PC-3 (cell line): Measurements from ENCODE around the gene JAKMIP2. TPM values are rescaled to one million over a fixed set of nuclear protein-coding genes. Genes with fewer than 3 reads are reported as not detected.
"Not testable (repeated sequence)": the region's sequence is repeated elsewhere in the genome, so short reads cannot be mapped to it uniquely, and the experiment has no call there.

Experiments
- ATAC-seq: fragments of 200-7000 bp; cut with Tn5 transposase; 2 replicates; pipeline ENCODE4 v1.9.1; 2020; ENCODE audit warnings: mild to moderate bottlenecking, moderate library complexity
- BruUV-seq: library from RNA; stranded (reverse); fragments of 400-500 nt; replicated peaks from 2 replicates; lab custom pipeline; 2021; lab: Mats Ljungman, UMichigan
- CTCF ChIA-PET: fragments of 300-600 bp; sonication (Branson Sonifier 250); formaldehyde crosslinking; loops from one replicate; lab custom pipeline; 2022; ENCODE audit warnings: antibody characterized with exemption; lab: Charles Lee
- POLR2A ChIA-PET: fragments of 300-600 bp; sonication (Branson Sonifier 250); formaldehyde crosslinking; loops from one replicate; lab custom pipeline; 2022; ENCODE audit warnings: antibody characterized with exemption; ENCODE audit not compliant: unreplicated experiment; lab: Charles Lee
- DNase-seq: peaks from one replicate; pipeline ENCODE4 v3.0.0-alpha.2; 2015
- H2AFZ ChIP-seq: fragments of 300-600 bp; sonication (generic); 2 replicates; pipeline ENCODE4 v1.6.0; 2016; ENCODE audit warnings: antibody characterized with exemption, low read length
- H3F3A ChIP-seq: fragments of 300-600 bp; sonication (generic); one replicate; pipeline ENCODE4 v1.6.0; 2017; ENCODE audit warnings: antibody characterized with exemption, low read length, control low read depth, mild to moderate bottlenecking; ENCODE audit not compliant: unreplicated experiment
- H3K27ac ChIP-seq: fragments of 300-600 bp; sonication (generic); 2 replicates; pipeline ENCODE4 v1.5.1; 2016; ENCODE audit warnings: mild to moderate bottlenecking, low read length
- H3K27me3 ChIP-seq: fragments of 300-600 bp; sonication (generic); 2 replicates; pipeline ENCODE4 v1.6.1; 2016; ENCODE audit warnings: low read length, mixed read lengths
- H3K36me3 ChIP-seq: fragments of 300-600 bp; sonication (generic); 2 replicates; pipeline ENCODE4 v1.6.1; 2016; ENCODE audit warnings: low read depth, mixed run types, low read length, mixed read lengths
- H3K4me1 ChIP-seq: fragments of 300-600 bp; sonication (generic); 2 replicates; pipeline ENCODE4 v1.5.1; 2016; ENCODE audit warnings: low read length; ENCODE audit not compliant: insufficient read depth
- H3K4me2 ChIP-seq: fragments of 300-600 bp; sonication (generic); 2 replicates; pipeline ENCODE4 v1.6.0; 2016; ENCODE audit warnings: low read length
- H3K4me3 ChIP-seq: fragments of 300-600 bp; sonication (generic); 2 replicates; pipeline ENCODE4 v1.5.1; 2016; ENCODE audit warnings: mild to moderate bottlenecking, low read length, mixed read lengths
- H3K79me2 ChIP-seq: fragments of 300-600 bp; sonication (generic); 2 replicates; pipeline ENCODE4 v1.6.1; 2017; ENCODE audit warnings: low read length, mixed read lengths
- H3K9ac ChIP-seq: fragments of 300-600 bp; sonication (generic); 2 replicates; pipeline ENCODE4 v1.6.0; 2016; ENCODE audit warnings: mild to moderate bottlenecking, low read length
- H3K9me2 ChIP-seq: fragments of 300-600 bp; sonication (generic); replicated peaks from 2 replicates; pipeline ENCODE4 v1.6.1; 2016; ENCODE audit warnings: mixed run types, low read length, mixed read lengths
- H3K9me3 ChIP-seq: fragments of 300-600 bp; sonication (generic); 2 replicates; pipeline ENCODE4 v1.6.1; 2016; ENCODE audit warnings: low read length, mixed read lengths
- H4K20me1 ChIP-seq: fragments of 300-600 bp; sonication (generic); 2 replicates; pipeline ENCODE4 v1.6.1; 2016; ENCODE audit warnings: low read length, mixed read lengths
- EZH2 ChIP-seq: fragments of 300-600 bp; sonication (generic); IDR thresholded peaks from one replicate; pipeline ENCODE4 v1.6.1; 2017; ENCODE audit warnings: antibody characterized with exemption, mild to moderate bottlenecking, low read length; ENCODE audit not compliant: unreplicated experiment
- EZH2phosphoT487 ChIP-seq: fragments of 300-600 bp; sonication (generic); IDR thresholded peaks from 2 replicates; pipeline ENCODE4 v1.6.1; 2018; ENCODE audit warnings: mild to moderate bottlenecking, antibody characterized with exemption, low read length, borderline replicate concordance
- intact Hi-C: fragments of 100-400 bp; cut with micrococcal nuclease; formaldehyde crosslinking; loops from 2 replicates; pipeline ENCODE4 v1.9.0; 2023
- total RNA-seq: library from RNA; depleted of rRNA; stranded (reverse); fragments of >200 nt; gene quantifications from 2 replicates; pipeline ENCODE4 v1.2.3, GENCODE V29; 2014
- TF ChIP-seq, protein P1 (sequence below): fragments of 300-600 bp; sonication (generic); conservative IDR thresholded peaks from 2 replicates; pipeline ENCODE4 v1.5.1; 2017; ENCODE audit warnings: antibody characterized with exemption, low read depth, mild to moderate bottlenecking, low read length

Gene JAKMIP2
- total RNA-seq, 1 experiment from 2014 or later: 0.15 TPM

GRCh38 chr5:147830035-147830434 is 47.5 kb upstream of the JAKMIP2 start:
- CTCF ChIA-PET: no interaction called here
- POLR2A ChIA-PET: interaction anchor here (0.6 kb wide), 2 partner anchors 105 to 226 kb away, joined by 3 to 5 read pairs; no protein-coding TSS in a partner anchor
- Histone ChIP-seq H3K9ac (no peak overlapping the region), H3K27me3 (no peaks in the 10 kb centered on the region), H3K9me3 (no peaks in the 10 kb centered on the region), H3K4me1 (peaks cover 8% of the 10 kb centered on the region), H4K20me1 (no peaks in the 10 kb centered on the region), H2AFZ (no peak overlapping the region), H3K4me3 (no peak overlapping the region), H3K4me2 (no peak overlapping the region), H3F3A (no peaks in the 10 kb centered on the region), H3K27ac (no peak overlapping the region), H3K36me3 (no peaks in the 10 kb centered on the region), H3K79me2 (no peaks in the 10 kb centered on the region), H3K9me2 (no peaks in the 10 kb centered on the region)
- intact Hi-C loops: no loop called here
- ATAC-seq (no peak), DNase-seq (no peak)
- BruUV-seq: no TSS peak
- TF ChIP-seq, protein P1, sequence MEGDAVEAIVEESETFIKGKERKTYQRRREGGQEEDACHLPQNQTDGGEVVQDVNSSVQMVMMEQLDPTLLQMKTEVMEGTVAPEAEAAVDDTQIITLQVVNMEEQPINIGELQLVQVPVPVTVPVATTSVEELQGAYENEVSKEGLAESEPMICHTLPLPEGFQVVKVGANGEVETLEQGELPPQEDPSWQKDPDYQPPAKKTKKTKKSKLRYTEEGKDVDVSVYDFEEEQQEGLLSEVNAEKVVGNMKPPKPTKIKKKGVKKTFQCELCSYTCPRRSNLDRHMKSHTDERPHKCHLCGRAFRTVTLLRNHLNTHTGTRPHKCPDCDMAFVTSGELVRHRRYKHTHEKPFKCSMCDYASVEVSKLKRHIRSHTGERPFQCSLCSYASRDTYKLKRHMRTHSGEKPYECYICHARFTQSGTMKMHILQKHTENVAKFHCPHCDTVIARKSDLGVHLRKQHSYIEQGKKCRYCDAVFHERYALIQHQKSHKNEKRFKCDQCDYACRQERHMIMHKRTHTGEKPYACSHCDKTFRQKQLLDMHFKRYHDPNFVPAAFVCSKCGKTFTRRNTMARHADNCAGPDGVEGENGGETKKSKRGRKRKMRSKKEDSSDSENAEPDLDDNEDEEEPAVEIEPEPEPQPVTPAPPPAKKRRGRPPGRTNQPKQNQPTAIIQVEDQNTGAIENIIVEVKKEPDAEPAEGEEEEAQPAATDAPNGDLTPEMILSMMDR: no peak
- TF ChIP-seq EZH2 (no peak), EZH2phosphoT487 (no peak)

DNA sequence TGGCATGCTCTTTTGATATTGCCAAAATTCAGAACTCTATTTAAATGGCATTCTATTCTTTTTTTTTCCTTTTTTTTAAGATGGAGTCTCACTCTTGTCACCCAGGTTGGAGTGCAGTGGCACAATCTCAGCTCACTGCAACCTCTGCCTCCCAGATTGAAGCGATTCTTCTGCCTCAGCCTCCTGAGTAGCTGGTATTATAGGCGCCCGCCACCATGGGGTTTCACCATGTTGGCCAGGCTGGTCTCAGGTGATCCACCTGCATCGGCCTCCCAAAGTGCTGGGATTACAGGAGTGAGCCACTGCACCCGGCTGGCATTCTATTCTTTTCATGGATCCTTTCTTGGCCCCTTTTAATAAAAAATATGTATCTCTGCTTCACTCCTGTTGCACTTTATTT is 44.5 kb upstream of the JAKMIP2 start:
- H3K4me1 ChIP-seq, H3K9me3 ChIP-seq, H3K9me2 ChIP-seq, H4K20me1 ChIP-seq, ATAC-seq, H2AFZ ChIP-seq, H3K9ac ChIP-seq, H3K4me3 ChIP-seq, H3K27me3 ChIP-seq, DNase-seq, CTCF ChIA-PET, H3K27ac ChIP-seq, H3K79me2 ChIP-seq, H3K36me3 ChIP-seq, POLR2A ChIA-PET, BruUV-seq, H3K4me2 ChIP-seq, H3F3A ChIP-seq, intact Hi-C loops: not testable (repeated sequence)

DNA sequence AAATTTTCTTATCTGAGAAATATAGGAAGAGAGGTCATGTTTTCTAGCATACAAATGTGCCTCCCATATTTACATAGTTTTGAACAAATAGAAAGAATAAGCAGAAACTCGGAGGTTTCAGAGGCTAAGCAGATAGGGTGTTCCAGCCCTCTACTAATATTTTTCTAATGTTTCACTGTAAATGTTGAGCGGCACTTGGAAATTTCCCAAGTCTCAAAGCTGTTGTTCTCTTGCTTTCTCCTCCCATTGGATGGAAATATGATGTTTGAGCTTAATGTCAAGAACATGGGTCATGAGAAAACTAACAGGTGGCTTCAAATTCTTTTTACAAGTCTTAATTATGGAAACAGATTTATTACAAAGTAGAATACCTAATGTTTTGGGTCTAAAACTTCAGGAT is 43.8 kb upstream of the JAKMIP2 start:
- CTCF ChIA-PET: no interaction called here
- H3K9ac ChIP-seq: no peak overlapping the region
- intact Hi-C loops: no loop called here
- H3K4me2 ChIP-seq: no peak overlapping the region
- H3K27ac ChIP-seq: no peak overlapping the region
- H3K36me3 ChIP-seq: no peaks in the 10 kb centered on the region
- no peak overlapping the region for H3K4me3 ChIP-seq
- no peak for ATAC-seq
- H3K4me1 ChIP-seq: no peaks in the 10 kb centered on the region
- H3K79me2 ChIP-seq: no peaks in the 10 kb centered on the region
- no peaks in the 10 kb centered on the region for H3K9me2 ChIP-seq
- H2AFZ ChIP-seq: no peak overlapping the region
- no peaks in the 10 kb centered on the region for H3K9me3 ChIP-seq
- H4K20me1 ChIP-seq: no peaks in the 10 kb centered on the region
- H3K27me3 ChIP-seq: no peaks in the 10 kb centered on the region
- no peak for TF ChIP-seq EZH2
- TF ChIP-seq, protein P1: no peak
- TF ChIP-seq EZH2phosphoT487: no peak
- no TSS peak for BruUV-seq
- DNase-seq: no peak
- H3F3A ChIP-seq: no peaks in the 10 kb centered on the region
- POLR2A ChIA-PET: no interaction called here
